Astrocyte (in vitro differentiated cells and primary cell): ENCODE data around the gene KIN. TPM values are rescaled to one million over a fixed set of nuclear protein-coding genes. Genes with fewer than 3 reads are reported as not detected.
A peak's percentile ranks its signal among the peaks of the same experiment; 100 is the strongest.

Source experiments
- DNase-seq: peaks from one replicate; pipeline ENCODE4 v3.0.0-alpha.2; 2010; ENCODE audit warnings: low read depth
- FAIRE-seq: peaks from 2 replicates; lab custom pipeline; 2011; peaks lifted over from hg19 to GRCh38; lab: Jason Lieb, UNC
- H2AFZ ChIP-seq: 2 replicates; pipeline ENCODE4 v1.6.0; 2012; ENCODE audit warnings: low read depth, low read length, inconsistent platforms
- H3K27ac ChIP-seq: 2 replicates; pipeline ENCODE4 v1.5.1; 2011; ENCODE audit warnings: low read depth, low read length, inconsistent platforms
- H3K27me3 ChIP-seq: 2 replicates; pipeline ENCODE4 v1.6.0; 2011; ENCODE audit warnings: low read length, inconsistent platforms; ENCODE audit not compliant: insufficient read depth
- H3K36me3 ChIP-seq: 2 replicates; pipeline ENCODE4 v1.5.1; 2011; ENCODE audit warnings: low read length, inconsistent platforms; ENCODE audit not compliant: insufficient read depth
- H3K4me1 ChIP-seq: 2 replicates; pipeline ENCODE4 v1.5.1; 2011; ENCODE audit warnings: low read length, inconsistent platforms; ENCODE audit not compliant: insufficient read depth
- H3K4me2 ChIP-seq: 2 replicates; pipeline ENCODE4 v1.6.0; 2012; ENCODE audit warnings: low read length, inconsistent platforms
- H3K4me3 ChIP-seq: 2 replicates; pipeline ENCODE4 v1.5.1; 2011; ENCODE audit warnings: low read depth, mild to moderate bottlenecking, low read length, inconsistent platforms; ENCODE audit not compliant: insufficient read depth
- H3K79me2 ChIP-seq: 2 replicates; pipeline ENCODE4 v1.6.0; 2012; ENCODE audit warnings: mild to moderate bottlenecking, low read length, inconsistent platforms; ENCODE audit not compliant: insufficient read depth
- H3K9ac ChIP-seq: 2 replicates; pipeline ENCODE4 v1.6.0; 2012; ENCODE audit warnings: mild to moderate bottlenecking, low read length, inconsistent platforms
- H3K9me3 ChIP-seq: 2 replicates; pipeline ENCODE4 v1.5.1; 2012; ENCODE audit warnings: low read depth, mild to moderate bottlenecking, low read length, inconsistent platforms; ENCODE audit not compliant: insufficient read depth
- H4K20me1 ChIP-seq: 2 replicates; pipeline ENCODE4 v1.6.0; 2012; ENCODE audit warnings: low read length, inconsistent platforms; ENCODE audit not compliant: insufficient read depth
- H3K27ac Mint-ChIP-seq: one replicate; pipeline ENCODE4 v1.8.0; 2021; ENCODE audit warnings: mild to moderate bottlenecking, mixed read lengths; ENCODE audit not compliant: unreplicated experiment
- H3K27me3 Mint-ChIP-seq: one replicate; pipeline ENCODE4 v1.8.0; 2021; ENCODE audit warnings: low read depth, mixed read lengths; ENCODE audit not compliant: unreplicated experiment
- H3K36me3 Mint-ChIP-seq: one replicate; pipeline ENCODE4 v1.8.0; 2021; ENCODE audit warnings: low read depth, mixed read lengths; ENCODE audit not compliant: unreplicated experiment
- H3K4me1 Mint-ChIP-seq: one replicate; pipeline ENCODE4 v1.8.0; 2021; ENCODE audit warnings: low read depth, mixed read lengths; ENCODE audit not compliant: unreplicated experiment
- H3K4me3 Mint-ChIP-seq: one replicate; pipeline ENCODE4 v1.8.0; 2021; ENCODE audit warnings: mild to moderate bottlenecking, moderate library complexity, mixed read lengths; ENCODE audit not compliant: unreplicated experiment
- H3K9me3 Mint-ChIP-seq: one replicate; pipeline ENCODE4 v1.8.0; 2021; ENCODE audit warnings: mild to moderate bottlenecking, mixed read lengths; ENCODE audit not compliant: unreplicated experiment
- EZH2 ChIP-seq: IDR thresholded peaks from 2 replicates; pipeline ENCODE4 v1.6.1; 2012; ENCODE audit warnings: mild to moderate bottlenecking, low read length, inconsistent platforms; ENCODE audit not compliant: insufficient read depth
- total RNA-seq: library from RNA; stranded (reverse); gene quantifications from 2 replicates; pipeline ENCODE4 v1.2.1, GENCODE V29; 2021
- TF ChIP-seq, protein P1 (sequence below): IDR thresholded peaks from 2 replicates; pipeline ENCODE4 v1.5.1; 2011; ENCODE audit warnings: low read depth, mild to moderate bottlenecking, inconsistent platforms, low read length, moderate library complexity; ENCODE audit not compliant: insufficient read depth

Gene KIN
- total RNA-seq, 1 donor from 2014 or later: 14.1 TPM

DNA sequence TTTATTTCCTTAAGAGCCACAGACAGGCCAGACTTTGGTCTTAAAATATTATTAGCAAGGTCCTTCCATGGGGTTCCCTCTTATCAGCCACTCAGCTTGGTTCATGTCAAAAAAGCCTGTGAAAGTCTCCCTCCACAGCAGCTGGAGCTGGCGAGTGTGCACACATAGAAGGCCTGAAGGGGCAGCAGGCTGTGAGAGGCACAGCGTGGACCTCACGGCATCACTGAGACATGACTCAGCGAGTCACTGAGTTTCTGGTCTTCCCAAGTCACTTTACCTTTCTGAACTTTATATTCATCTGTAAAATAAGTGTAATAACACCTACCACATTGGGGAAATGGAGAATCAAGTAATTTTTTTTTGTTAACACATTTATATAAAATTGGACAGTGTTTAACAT, 39.2 kb upstream of the KIN start:
- DNase-seq: peak; percentile 59
- Mint-ChIP-seq H3K36me3 (peaks cover 8% of the 10 kb centered on the region), H3K9me3 (no peaks in the 10 kb centered on the region), H3K4me3 (no peak overlapping the region), H3K4me1 (peaks cover 6% of the 10 kb centered on the region), H3K27ac (peak overlapping the region; percentile 85), H3K27me3 (no peaks in the 10 kb centered on the region)
- Histone ChIP-seq H4K20me1 (peaks cover 9% of the 10 kb centered on the region), H3K4me2 (no peak overlapping the region), H3K27ac (peak overlapping the region; percentile 7), H2AFZ (no peak overlapping the region), H3K4me1 (peaks cover 4% of the 10 kb centered on the region), H3K36me3 (peaks cover 14% of the 10 kb centered on the region), H3K9me3 (no peaks in the 10 kb centered on the region), H3K27me3 (no peaks in the 10 kb centered on the region), H3K79me2 (peaks cover 33% of the 10 kb centered on the region), H3K4me3 (no peak overlapping the region), H3K9ac (peak overlapping the region; percentile 12)
- TF ChIP-seq, protein P1, sequence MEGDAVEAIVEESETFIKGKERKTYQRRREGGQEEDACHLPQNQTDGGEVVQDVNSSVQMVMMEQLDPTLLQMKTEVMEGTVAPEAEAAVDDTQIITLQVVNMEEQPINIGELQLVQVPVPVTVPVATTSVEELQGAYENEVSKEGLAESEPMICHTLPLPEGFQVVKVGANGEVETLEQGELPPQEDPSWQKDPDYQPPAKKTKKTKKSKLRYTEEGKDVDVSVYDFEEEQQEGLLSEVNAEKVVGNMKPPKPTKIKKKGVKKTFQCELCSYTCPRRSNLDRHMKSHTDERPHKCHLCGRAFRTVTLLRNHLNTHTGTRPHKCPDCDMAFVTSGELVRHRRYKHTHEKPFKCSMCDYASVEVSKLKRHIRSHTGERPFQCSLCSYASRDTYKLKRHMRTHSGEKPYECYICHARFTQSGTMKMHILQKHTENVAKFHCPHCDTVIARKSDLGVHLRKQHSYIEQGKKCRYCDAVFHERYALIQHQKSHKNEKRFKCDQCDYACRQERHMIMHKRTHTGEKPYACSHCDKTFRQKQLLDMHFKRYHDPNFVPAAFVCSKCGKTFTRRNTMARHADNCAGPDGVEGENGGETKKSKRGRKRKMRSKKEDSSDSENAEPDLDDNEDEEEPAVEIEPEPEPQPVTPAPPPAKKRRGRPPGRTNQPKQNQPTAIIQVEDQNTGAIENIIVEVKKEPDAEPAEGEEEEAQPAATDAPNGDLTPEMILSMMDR: peak; percentile 36
- TF ChIP-seq EZH2: no peak
- no peak for FAIRE-seq

DNA sequence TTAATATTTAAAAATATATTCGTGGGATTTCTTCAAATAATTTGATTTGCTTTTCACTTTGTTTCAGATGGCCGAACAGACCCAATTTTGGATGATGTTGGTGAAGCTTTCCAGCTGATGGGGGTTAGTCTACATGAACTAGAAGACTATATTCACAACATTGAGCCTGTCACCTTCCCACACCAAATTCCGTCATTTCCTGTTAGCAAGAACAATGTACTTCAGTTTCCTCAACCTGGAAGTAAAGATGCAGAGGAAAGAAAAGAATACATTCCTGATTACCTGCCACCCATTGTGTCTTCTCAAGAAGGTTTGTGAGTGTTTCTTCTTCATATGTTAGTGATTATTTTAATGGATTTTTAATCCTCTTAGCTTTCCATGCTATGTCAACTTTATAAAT, 36.5 kb upstream of the KIN start:
- DNase-seq: no peak
- no peaks in the 10 kb centered on the region for H3K9me3 Mint-ChIP-seq
- TF ChIP-seq, protein P1: no peak
- no peak for TF ChIP-seq EZH2
- peaks cover 14% of the 10 kb centered on the region for H3K36me3 ChIP-seq
- peaks cover 14% of the 10 kb centered on the region for H3K4me1 Mint-ChIP-seq
- H4K20me1 ChIP-seq: peaks cover 8% of the 10 kb centered on the region
- H3K9me3 ChIP-seq: no peaks in the 10 kb centered on the region
- H3K27me3 ChIP-seq: no peaks in the 10 kb centered on the region
- no peaks in the 10 kb centered on the region for H3K27me3 Mint-ChIP-seq
- H3K36me3 Mint-ChIP-seq: peaks cover 7% of the 10 kb centered on the region
- no peak overlapping the region for H3K4me2 ChIP-seq
- H2AFZ ChIP-seq: no peak overlapping the region
- no peak overlapping the region for H3K27ac Mint-ChIP-seq
- no peak overlapping the region for H3K4me3 Mint-ChIP-seq
- H3K4me1 ChIP-seq: peaks cover 7% of the 10 kb centered on the region
- H3K79me2 ChIP-seq: peaks cover 35% of the 10 kb centered on the region
- H3K27ac ChIP-seq: no peak overlapping the region
- no peak overlapping the region for H3K4me3 ChIP-seq
- no peak for FAIRE-seq
- no peak overlapping the region for H3K9ac ChIP-seq

DNA sequence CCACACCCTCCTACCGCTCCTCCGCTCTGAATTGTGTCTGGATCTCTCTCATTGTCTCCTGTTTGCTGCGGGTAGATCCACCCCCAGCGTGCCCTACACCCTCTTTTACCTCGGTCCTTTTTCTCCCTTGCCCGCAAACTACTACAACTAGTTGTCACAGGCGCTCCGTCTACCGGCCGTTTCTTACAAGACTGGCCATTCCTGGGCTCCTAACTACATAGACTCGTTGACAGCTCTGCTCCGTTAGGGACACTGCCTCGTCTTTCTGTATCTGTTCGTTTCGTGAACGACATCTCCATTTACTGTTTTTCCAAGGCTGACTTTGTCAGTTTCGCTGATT, 31.3 kb upstream of the KIN start:
- peaks cover 2% of the 10 kb centered on the region for H3K27me3 Mint-ChIP-seq
- Histone ChIP-seq H3K27me3 (peaks cover 9% of the 10 kb centered on the region), H3K4me3 (peak overlapping the region; percentile 93), H4K20me1 (peaks cover 3% of the 10 kb centered on the region), H3K4me2 (peak overlapping the region; percentile 98), H3K27ac (peak overlapping the region; percentile 79), H3K9ac (peak overlapping the region; percentile 92), H3K36me3 (no peaks in the 10 kb centered on the region), H2AFZ (peak overlapping the region; percentile 89), H3K4me1 (peaks cover 4% of the 10 kb centered on the region), H3K9me3 (no peaks in the 10 kb centered on the region), H3K79me2 (peaks cover 26% of the 10 kb centered on the region)
- no peaks in the 10 kb centered on the region for H3K36me3 Mint-ChIP-seq
- no peaks in the 10 kb centered on the region for H3K9me3 Mint-ChIP-seq
- peak overlapping the region; percentile 98 for H3K4me3 Mint-ChIP-seq
- DNase-seq: peak; percentile 25
- no peak for FAIRE-seq
- H3K4me1 Mint-ChIP-seq: peaks cover 11% of the 10 kb centered on the region
- peak overlapping the region; percentile 16 for H3K27ac Mint-ChIP-seq
- TF ChIP-seq EZH2: no peak
- TF ChIP-seq, protein P1: peak; percentile 23
